ENCODE results near the gene CORO1C.
"Not testable (repeated sequence)": the region's sequence is repeated elsewhere in the genome, so short reads cannot be mapped to it uniquely, and the experiment has no call there.

The CORO1C gene

DNA sequence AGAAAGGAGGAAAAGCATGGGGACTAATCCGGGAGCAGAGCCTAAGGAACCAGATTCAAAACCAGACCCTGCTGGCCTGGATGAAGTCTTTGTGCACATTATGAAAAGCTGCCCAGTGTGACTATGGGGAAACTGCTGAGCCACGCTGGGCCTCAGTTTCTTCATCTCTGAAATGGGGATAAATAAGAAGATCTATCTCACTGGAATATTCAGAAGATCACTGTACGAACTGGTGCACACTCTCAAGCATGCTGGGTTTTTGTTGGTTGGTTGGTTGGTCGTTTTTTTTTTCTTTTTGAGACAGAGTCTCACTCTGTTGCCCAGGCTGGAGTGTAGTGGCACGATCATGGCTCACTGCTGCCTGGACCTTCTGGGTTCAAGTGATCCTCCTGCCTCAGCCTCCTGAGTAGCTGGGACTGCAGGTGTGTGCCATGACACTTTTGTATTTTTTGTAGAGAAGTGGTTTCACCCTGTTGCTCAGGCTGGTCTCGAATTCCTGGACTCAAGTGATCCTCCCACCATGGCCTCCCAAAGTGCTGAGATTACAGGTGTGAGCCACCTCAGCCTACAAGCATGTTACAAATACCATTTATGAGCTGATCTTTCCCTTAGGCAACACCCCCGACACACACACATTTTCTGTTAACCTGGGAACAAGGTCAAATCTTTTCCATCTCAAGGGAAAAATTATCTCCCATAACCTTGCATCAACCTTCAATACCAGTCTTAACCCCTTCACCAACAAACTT, 33.4 kb upstream of the CORO1C start:
- Mint-ChIP-seq H3K9me3 (no peaks in the 10 kb centered on the region), H3K27ac (no peak overlapping the region), H3K4me3 (no peak overlapping the region), H3K4me1 (peaks cover 4% of the 10 kb centered on the region), H3K27me3 (no peaks in the 10 kb centered on the region), H3K36me3 (no peaks in the 10 kb centered on the region)

DNA sequence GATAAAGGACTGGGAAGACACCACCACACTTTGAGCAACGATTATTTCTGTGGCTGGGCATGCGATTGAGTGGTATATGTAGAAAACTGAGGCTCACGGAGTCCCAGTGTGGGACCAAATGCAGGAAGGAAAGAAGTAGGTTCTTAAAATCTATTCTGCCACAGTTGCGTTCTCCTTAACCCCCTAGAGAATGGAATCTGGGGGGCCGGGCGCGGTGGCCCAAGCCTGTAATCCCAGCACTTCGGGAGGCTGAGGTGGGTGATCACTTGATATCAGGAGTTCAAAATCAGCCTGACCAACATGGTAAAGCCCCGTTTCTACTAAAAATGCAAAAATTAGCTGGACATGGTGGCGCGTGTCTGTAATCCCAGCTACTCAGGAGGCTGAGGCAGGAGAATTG, 29.9 kb upstream of the CORO1C start:
- no peak overlapping the region for H3K27ac Mint-ChIP-seq
- H3K9me3 Mint-ChIP-seq, result no peaks in the 10 kb centered on the region
- no peaks in the 10 kb centered on the region for H3K27me3 Mint-ChIP-seq
- H3K4me3 Mint-ChIP-seq, result no peak overlapping the region
- H3K36me3 Mint-ChIP-seq, result no peaks in the 10 kb centered on the region
- no peaks in the 10 kb centered on the region for H3K4me1 Mint-ChIP-seq

DNA sequence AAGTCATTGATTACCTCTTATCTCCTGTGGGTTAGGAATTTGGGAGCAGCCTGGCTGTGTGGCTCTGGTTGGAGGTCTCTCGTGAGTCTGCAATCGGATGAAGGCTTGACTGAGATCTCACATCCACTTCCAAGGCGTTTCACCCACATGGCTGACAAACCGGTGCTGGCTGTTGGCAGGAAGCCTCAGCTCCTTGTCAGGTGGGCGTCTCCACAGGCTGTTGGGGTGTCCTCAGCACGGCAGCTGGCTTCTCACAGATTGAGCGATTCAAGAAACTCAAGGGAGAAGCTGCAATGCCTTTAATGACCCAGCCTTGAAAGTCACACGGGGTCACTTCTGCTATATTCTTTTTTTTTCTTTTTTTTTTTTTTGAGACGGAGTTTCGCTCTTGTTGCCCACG, 28.6 kb upstream of the CORO1C start:
- Mint-ChIP-seq H3K27me3 (no peaks in the 10 kb centered on the region), H3K4me1 (no peaks in the 10 kb centered on the region), H3K36me3 (no peaks in the 10 kb centered on the region), H3K4me3 (no peak overlapping the region), H3K9me3 (no peaks in the 10 kb centered on the region), H3K27ac (no peak overlapping the region)

DNA sequence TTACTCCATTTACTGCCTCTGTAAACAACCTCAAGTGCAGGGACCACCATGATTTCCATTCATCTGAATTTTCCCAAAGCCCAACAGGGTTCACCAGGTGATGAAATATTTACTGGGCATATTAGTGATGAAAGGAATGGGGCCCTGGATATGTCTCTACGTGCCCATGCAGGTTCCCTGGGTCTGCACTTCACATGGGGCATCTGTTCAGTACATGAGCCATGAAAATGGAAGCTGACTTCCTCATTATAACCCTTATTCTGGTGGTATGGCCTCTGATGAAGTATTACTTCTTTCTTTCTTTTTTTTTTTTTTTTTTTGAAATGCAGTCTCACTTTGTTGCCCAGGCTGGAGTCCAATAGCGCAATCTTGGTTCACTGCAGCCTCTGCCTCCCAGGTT, 26.5 kb upstream of the CORO1C start:
- Mint-ChIP-seq H3K4me1 (no peaks in the 10 kb centered on the region), H3K4me3 (no peak overlapping the region), H3K36me3 (no peaks in the 10 kb centered on the region), H3K9me3 (no peaks in the 10 kb centered on the region), H3K27me3 (no peaks in the 10 kb centered on the region), H3K27ac (no peak overlapping the region)

DNA sequence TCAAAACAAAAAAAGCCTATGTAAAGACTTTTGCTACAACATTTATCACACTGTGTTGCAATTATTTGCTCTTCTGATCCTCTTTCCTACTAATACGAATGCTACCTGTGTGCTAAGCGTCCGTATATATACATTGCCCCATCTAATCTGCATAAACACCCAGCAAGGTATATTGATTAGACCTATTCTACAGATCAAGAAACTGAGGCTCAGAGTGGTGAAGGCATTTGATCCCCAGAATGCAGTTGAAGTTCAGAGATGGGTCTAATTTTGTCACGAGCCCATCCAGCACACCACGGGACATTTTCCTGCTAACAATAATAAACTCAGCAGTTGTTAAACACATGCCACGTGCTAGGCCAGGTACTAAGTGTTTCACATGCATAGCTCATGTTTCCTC, 25.1 kb upstream of the CORO1C start:
- no peak overlapping the region for H3K4me3 Mint-ChIP-seq
- H3K27ac Mint-ChIP-seq, result no peak overlapping the region
- H3K9me3 Mint-ChIP-seq, result no peaks in the 10 kb centered on the region
- H3K4me1 Mint-ChIP-seq, result no peaks in the 10 kb centered on the region
- no peaks in the 10 kb centered on the region for H3K36me3 Mint-ChIP-seq
- no peaks in the 10 kb centered on the region for H3K27me3 Mint-ChIP-seq

DNA sequence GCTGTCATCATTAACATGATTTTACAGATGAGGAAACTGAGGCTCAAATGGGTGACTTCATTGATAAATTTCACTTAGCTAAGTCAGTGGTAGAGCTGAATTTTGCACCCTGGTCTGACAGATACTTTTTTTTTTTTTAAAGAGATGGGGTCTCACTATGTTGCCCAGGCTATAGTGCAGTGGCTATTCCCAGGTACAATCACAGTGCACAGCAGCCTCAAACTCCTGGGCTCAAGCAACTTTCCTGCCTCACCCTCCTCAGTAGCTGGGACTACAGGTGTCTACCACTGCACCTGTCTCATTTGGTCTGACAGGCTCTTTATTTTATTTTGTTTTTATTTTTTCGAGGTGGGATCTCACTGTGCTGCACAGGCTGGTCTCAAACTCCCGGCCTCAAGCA, 24.2 kb upstream of the CORO1C start:
- H3K9me3 Mint-ChIP-seq, result no peaks in the 10 kb centered on the region
- no peaks in the 10 kb centered on the region for H3K4me1 Mint-ChIP-seq
- H3K27me3 Mint-ChIP-seq, result no peaks in the 10 kb centered on the region
- H3K4me3 Mint-ChIP-seq, result no peak overlapping the region
- H3K36me3 Mint-ChIP-seq, result no peaks in the 10 kb centered on the region
- H3K27ac Mint-ChIP-seq, result no peak overlapping the region

DNA sequence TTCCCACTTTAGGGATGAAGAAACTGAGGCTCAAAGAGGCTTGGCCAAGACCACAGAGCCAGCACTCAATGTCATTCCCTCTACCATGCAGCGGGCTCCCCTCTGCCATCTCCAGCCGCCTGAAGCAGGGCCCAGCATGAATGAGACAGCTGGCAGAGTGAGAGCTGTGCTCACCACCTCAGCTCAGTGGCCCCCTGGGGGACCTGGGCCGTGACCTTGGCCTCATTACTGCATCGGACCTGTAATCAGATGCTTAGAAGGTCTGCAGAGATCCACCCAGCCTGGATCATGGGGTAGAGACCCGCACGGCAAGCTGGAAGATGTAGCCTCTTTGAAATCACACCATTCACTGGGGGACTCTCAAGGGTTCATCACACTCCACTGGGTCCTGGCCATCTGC, 22.7 kb upstream of the CORO1C start:
- Mint-ChIP-seq H3K9me3 (no peaks in the 10 kb centered on the region), H3K27me3 (no peaks in the 10 kb centered on the region), H3K4me1 (no peaks in the 10 kb centered on the region), H3K4me3 (no peak overlapping the region), H3K27ac (no peak overlapping the region), H3K36me3 (no peaks in the 10 kb centered on the region)

DNA sequence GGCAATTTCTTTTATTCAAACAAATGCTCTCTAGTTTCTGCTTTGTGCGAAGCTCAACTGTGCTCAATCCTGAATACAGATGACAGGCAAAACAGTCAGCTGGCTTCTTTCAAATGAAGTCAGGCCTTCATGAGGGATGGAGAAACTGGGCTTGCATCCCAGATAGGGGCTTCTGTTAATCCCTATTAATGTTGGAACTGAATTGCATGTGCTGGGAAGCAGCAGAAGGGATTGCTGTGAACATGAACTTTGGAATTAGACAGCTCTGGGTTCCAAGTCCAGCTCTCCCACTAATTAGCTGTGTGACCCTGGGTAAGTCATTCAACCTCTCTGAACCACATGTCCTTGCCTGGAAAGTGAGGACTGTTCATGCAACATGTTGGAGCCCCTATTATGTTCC, 21.1 kb upstream of the CORO1C start:
- no peaks in the 10 kb centered on the region for H3K36me3 Mint-ChIP-seq
- no peaks in the 10 kb centered on the region for H3K9me3 Mint-ChIP-seq
- H3K27ac Mint-ChIP-seq, result no peak overlapping the region
- H3K27me3 Mint-ChIP-seq, result no peaks in the 10 kb centered on the region
- H3K4me3 Mint-ChIP-seq, result no peak overlapping the region
- H3K4me1 Mint-ChIP-seq, result no peaks in the 10 kb centered on the region

DNA sequence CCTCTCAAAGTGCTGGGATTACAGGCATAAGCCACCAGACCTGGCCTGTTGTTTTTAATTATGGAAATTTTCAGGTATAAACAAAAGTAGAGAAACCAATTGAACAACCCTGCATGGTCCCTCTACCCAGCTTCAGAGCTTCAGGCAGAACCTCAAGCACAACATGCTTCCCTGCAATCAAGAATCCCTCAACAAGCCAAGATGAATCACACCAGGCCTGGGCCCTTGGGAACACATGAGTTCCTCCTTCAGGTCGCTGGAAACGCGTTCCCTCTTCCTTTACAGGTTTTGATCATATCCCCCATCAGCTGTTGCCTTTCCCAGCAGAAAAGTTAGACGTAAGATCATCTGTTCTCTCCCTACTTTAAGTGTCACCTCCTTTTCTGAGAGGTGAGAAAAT, 20.5 kb upstream of the CORO1C start:
- Mint-ChIP-seq H3K27ac (no peak overlapping the region), H3K27me3 (no peaks in the 10 kb centered on the region), H3K4me3 (no peak overlapping the region), H3K4me1 (no peaks in the 10 kb centered on the region), H3K9me3 (no peaks in the 10 kb centered on the region), H3K36me3 (no peaks in the 10 kb centered on the region)

DNA sequence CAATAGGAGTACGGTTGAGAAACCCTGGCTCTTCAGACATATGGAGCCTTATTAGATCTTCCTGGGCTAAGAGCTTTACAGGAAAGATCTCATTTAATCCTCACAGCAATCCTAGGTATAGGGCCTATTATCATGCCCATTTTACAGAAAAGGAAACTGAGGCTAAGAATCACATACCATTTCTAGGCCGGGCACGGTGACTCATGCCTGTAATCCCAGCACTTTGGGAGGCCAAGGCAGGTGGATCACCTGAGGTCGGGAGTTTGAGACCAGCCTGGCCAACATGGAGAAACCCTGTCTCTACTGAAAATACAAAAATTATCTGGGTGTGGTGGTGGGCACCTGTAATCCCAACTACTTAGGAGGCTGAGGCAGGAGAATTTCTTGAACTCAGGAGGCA, 19.7 kb upstream of the CORO1C start:
- not testable (repeated sequence) for H3K36me3 Mint-ChIP-seq, H3K4me1 Mint-ChIP-seq, H3K4me3 Mint-ChIP-seq, H3K27ac Mint-ChIP-seq, H3K27me3 Mint-ChIP-seq, H3K9me3 Mint-ChIP-seq

DNA sequence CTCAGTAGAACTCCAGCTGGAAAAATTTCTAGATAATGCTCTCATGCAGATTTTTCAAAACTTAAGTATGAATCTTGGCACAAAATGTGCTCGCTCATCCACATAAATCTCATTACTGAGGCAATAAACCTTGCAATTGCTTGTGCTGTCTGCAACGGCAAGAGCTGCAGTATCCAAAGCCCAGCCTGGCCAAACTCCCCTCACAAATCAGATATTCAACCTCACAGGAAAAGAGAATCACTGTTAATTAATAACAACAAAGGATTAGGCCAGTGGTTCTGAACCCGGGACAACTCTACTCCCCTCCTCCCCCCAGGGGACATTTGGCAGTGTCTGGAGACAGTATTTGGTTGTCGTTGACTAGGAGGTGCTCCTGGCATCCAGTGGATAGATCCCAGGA, 19.2 kb upstream of the CORO1C start:
- H3K9me3 Mint-ChIP-seq, result no peaks in the 10 kb centered on the region
- no peak overlapping the region for H3K4me3 Mint-ChIP-seq
- no peak overlapping the region for H3K27ac Mint-ChIP-seq
- no peaks in the 10 kb centered on the region for H3K27me3 Mint-ChIP-seq
- no peaks in the 10 kb centered on the region for H3K4me1 Mint-ChIP-seq
- no peaks in the 10 kb centered on the region for H3K36me3 Mint-ChIP-seq

DNA sequence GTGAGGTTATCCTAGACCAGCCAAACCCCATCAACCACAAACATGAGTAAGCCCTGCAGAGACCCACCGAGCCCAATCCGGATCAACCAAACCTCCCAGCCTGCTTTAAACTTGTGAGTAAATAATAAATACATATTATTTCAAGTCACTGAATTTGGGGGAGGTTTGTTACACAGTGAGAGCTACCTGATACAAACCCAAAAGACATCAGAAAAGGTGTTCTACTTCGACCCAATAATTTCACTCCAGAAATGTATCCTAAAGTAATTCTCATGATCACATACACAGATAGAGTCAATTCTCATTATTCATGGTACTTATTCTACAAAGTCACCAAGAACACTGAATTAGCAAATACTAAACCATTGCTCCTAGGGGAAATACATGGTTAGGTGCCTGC, 16.2 kb upstream of the CORO1C start:
- Mint-ChIP-seq H3K27ac (no peak overlapping the region), H3K9me3 (no peaks in the 10 kb centered on the region), H3K4me3 (no peak overlapping the region), H3K36me3 (no peaks in the 10 kb centered on the region), H3K4me1 (no peaks in the 10 kb centered on the region), H3K27me3 (peaks cover 2% of the 10 kb centered on the region)

DNA sequence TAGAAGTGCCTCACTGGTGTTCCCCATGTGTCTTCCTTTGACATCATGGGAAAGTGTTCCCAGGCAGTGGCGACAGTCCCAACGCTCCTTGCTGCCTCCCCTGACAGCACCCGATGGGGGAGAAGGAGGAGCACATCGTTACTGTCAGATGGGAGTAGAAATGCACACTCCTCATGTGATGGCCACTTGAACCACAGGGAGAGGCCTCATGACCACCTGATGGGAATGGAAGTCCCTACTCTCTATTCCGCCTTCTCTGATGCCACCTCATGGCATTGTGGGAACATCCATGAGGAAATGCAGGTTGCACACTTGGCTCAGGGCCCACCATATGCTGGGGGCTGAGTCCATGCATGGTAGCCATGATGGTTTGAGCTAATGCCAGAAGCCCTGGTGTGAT, 14.3 kb upstream of the CORO1C start:
- H3K9me3 Mint-ChIP-seq, result no peaks in the 10 kb centered on the region
- no peak overlapping the region for H3K27ac Mint-ChIP-seq
- H3K4me1 Mint-ChIP-seq, result no peaks in the 10 kb centered on the region
- peaks cover 2% of the 10 kb centered on the region for H3K27me3 Mint-ChIP-seq
- no peak overlapping the region for H3K4me3 Mint-ChIP-seq
- H3K36me3 Mint-ChIP-seq, result no peaks in the 10 kb centered on the region

DNA sequence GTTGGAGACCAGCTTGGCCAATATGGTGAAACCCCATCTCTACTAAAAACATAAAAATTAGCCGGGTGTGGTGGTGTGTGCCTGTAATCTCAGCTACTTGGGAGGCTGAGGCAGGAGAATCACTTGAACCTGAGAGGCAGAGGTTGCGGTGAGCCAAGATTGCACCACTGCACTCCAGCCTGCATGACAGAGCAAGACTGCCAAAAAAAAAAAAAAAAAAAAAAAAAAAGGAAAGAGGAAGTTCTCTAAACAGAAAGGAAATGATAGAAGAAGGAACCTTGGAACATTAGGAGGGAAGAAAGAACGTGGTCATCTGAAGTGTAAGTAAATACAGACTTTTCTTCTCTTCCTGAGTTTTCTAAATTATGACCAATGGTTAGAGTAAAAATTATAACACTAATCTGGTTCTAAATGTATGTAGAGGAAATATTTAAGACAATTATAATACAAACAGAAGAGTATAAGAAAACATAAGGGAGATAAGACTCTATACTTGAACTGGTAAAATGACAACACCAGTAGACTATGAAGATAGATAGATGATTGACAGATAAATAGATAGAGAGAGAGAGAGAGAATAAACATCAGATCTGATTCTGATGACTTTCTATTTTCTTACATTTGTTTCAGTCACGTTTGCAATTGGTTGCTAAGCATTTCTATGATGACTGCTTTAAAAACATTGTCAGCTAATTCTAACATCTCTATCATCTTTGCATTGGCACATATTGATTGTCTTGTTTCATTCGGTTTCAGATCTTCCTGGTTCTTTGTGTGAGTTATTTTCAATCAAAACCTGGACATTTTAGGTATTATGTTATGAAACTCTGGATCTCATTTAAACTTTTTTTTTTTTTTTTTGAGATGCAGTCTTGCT, 12.9 kb upstream of the CORO1C start:
- no peaks in the 10 kb centered on the region for H3K36me3 Mint-ChIP-seq
- no peaks in the 10 kb centered on the region for H3K9me3 Mint-ChIP-seq
- no peak overlapping the region for H3K4me3 Mint-ChIP-seq
- no peak overlapping the region for H3K27ac Mint-ChIP-seq
- no peaks in the 10 kb centered on the region for H3K4me1 Mint-ChIP-seq
- peaks cover 2% of the 10 kb centered on the region for H3K27me3 Mint-ChIP-seq

DNA sequence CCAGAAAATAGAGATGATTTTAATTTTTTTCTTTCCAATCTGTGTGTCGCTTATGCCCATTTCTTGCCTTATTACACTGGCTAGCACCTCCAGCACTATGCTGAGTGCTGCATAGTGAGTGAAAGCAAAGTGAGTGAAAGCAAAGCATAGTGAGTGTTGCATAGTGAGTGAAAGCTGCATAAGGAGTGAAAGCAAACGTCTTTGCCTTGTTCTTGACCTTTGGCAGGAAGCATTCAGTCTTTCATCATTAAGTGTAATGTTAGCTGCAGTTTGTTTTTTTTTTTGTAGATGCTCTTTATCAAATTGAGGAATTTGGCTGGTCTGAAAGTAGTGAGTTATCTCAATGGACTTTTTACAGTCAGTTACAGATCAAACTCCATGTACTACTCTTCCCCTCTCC, 6.9 kb upstream of the CORO1C start:
- H3K4me3 Mint-ChIP-seq, result no peak overlapping the region
- H3K27ac Mint-ChIP-seq, result no peak overlapping the region
- H3K9me3 Mint-ChIP-seq, result no peaks in the 10 kb centered on the region
- H3K27me3 Mint-ChIP-seq, result peaks cover 1% of the 10 kb centered on the region
- H3K36me3 Mint-ChIP-seq, result no peaks in the 10 kb centered on the region
- peaks cover 14% of the 10 kb centered on the region for H3K4me1 Mint-ChIP-seq

DNA sequence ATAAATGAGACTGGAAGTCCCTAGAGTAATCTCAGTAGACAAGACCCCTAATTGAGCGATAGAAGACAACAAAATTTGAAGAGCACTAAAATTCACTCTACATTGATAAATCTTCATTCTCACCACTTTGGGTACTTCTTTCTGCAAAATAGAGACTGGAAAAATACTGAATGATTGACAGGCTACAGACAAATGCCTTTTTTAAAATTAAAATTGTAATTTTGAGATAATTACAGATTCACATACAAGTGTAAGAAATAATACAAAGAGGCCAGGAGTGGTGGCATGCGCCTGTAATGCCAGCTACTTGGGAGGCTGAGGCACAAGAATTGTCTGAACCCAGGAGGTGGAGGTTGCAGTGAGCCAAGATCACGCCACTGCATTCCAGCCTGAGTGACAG, 4.5 kb upstream of the CORO1C start:
- no peaks in the 10 kb centered on the region for H3K9me3 Mint-ChIP-seq
- peaks cover 23% of the 10 kb centered on the region for H3K4me1 Mint-ChIP-seq
- H3K4me3 Mint-ChIP-seq, result no peak overlapping the region
- no peaks in the 10 kb centered on the region for H3K36me3 Mint-ChIP-seq
- no peaks in the 10 kb centered on the region for H3K27me3 Mint-ChIP-seq
- H3K27ac Mint-ChIP-seq, result peak overlapping the region; percentile 49

Measured in activated naive CD4-positive, alpha-beta T cell treated with anti-CD3 and anti-CD28 coated beads, Interleukin-2, amount 50 U/mL, for 24 hours (primary cell).